CD14-positive monocyte (primary cell): ENCODE results near the gene TOR4A. TPM values are rescaled to one million over a fixed set of nuclear protein-coding genes. Genes with fewer than 3 reads are reported as not detected.

Source experiments
- DNase-seq, 3 donors: peaks; one replicate each; pipeline ENCODE4 v3.0.0-alpha.2; 2011 to 2022
- H2AFZ ChIP-seq: 2 replicates; pipeline ENCODE4 v1.6.0; 2012; ENCODE audit warnings: mild to moderate bottlenecking, low read depth, low read length, inconsistent platforms; ENCODE audit not compliant: insufficient read depth, poor library complexity, severe bottlenecking
- H3K27ac ChIP-seq, 2 donors: 1 replicate in 1 of 2; 2 replicates in 1 of 2; pipeline ENCODE4 v1.5.1; 2012 to 2013; ENCODE audit warnings: low read length in 2 of 2, control low read depth in 1 of 2, inconsistent platforms in 1 of 2, low read depth in 1 of 2, mild to moderate bottlenecking in 1 of 2
- H3K27me3 ChIP-seq, 2 donors: one replicate each; pipeline versions ENCODE4 v1.6.0 to v1.6.1; 2011 to 2013; ENCODE audit warnings: low read length in 2 of 2; ENCODE audit not compliant: control insufficient read depth in 2 of 2, insufficient read depth in 2 of 2
- H3K36me3 ChIP-seq, 2 donors: replicated peaks in 1 of 2; 1 replicate in 1 of 2; 2 replicates in 1 of 2; pipeline versions ENCODE4 v1.5.1 to v1.6.1; 2012 to 2013; ENCODE audit warnings: low read length in 2 of 2, control low read depth in 1 of 2, inconsistent platforms in 1 of 2, mild to moderate bottlenecking in 1 of 2; ENCODE audit not compliant: insufficient read depth in 2 of 2, control insufficient read depth in 1 of 2
- H3K4me1 ChIP-seq, 2 donors: 1 replicate in 1 of 2; 2 replicates in 1 of 2; pipeline versions ENCODE4 v1.5.1 to v1.6.1; 2012 to 2013; ENCODE audit warnings: low read length in 2 of 2, control low read depth in 1 of 2, inconsistent platforms in 1 of 2, mild to moderate bottlenecking in 1 of 2, moderate library complexity in 1 of 2; ENCODE audit not compliant: insufficient read depth in 2 of 2, control insufficient read depth in 1 of 2
- H3K4me2 ChIP-seq: replicated peaks from 2 replicates; pipeline ENCODE3; 2012; ENCODE audit warnings: low read length, moderate library complexity, mild to moderate bottlenecking; ENCODE audit not compliant: poor library complexity, severe bottlenecking; ENCODE audit errors: extremely low read depth
- H3K4me3 ChIP-seq, 3 experiments: fragments of 200-600 bp in 1 of 3; sonication (generic) in 1 of 3; replicated peaks in 1 of 3; 1 replicate in 2 of 3; 2 replicates in 1 of 3; pipeline ENCODE4 v1.5.1; 2011 to 2013; ENCODE audit warnings: low read length in 3 of 3, mild to moderate bottlenecking in 3 of 3, control low read depth in 2 of 3, low read depth in 2 of 3, inconsistent platforms in 1 of 3, moderate library complexity in 1 of 3
- H3K79me2 ChIP-seq: 2 replicates; pipeline ENCODE4 v1.6.0; 2012; ENCODE audit warnings: mild to moderate bottlenecking, control low read depth, inconsistent platforms, low read length, moderate library complexity; ENCODE audit not compliant: insufficient read depth
- H3K9ac ChIP-seq: 2 replicates; pipeline ENCODE4 v1.6.0; 2017; ENCODE audit warnings: low read length, mild to moderate bottlenecking; ENCODE audit not compliant: insufficient read depth, poor library complexity, severe bottlenecking
- H3K9me3 ChIP-seq, 2 donors: replicated peaks in 1 of 2; 1 replicate in 1 of 2; 2 replicates in 1 of 2; pipeline versions ENCODE4 v1.5.1 to v1.6.1; 2012 to 2013; ENCODE audit warnings: low read length in 2 of 2, control low read depth in 1 of 2; ENCODE audit not compliant: control insufficient read depth in 1 of 2, insufficient read depth in 1 of 2
- H4K20me1 ChIP-seq: 2 replicates; pipeline ENCODE4 v1.6.0; 2012; ENCODE audit warnings: mild to moderate bottlenecking, low read length, control low read depth, moderate library complexity; ENCODE audit not compliant: insufficient read depth
- H3K27ac Mint-ChIP-seq, 7 donors: one replicate each; pipeline ENCODE4 v1.8.0; 2020; ENCODE audit warnings: mild to moderate bottlenecking in 7 of 7, mixed read lengths in 7 of 7, moderate library complexity in 6 of 7, inconsistent platforms in 2 of 7
- H3K27me3 Mint-ChIP-seq, 3 donors: one replicate each; pipeline ENCODE4 v1.8.0; 2021 to 2022; ENCODE audit warnings: low read depth in 3 of 3, mild to moderate bottlenecking in 3 of 3, mixed read lengths in 3 of 3, moderate library complexity in 3 of 3, inconsistent platforms in 1 of 3
- H3K36me3 Mint-ChIP-seq, 2 donors: one replicate each; pipeline ENCODE4 v1.8.0; 2020; ENCODE audit warnings: mixed read lengths in 2 of 2, inconsistent platforms in 1 of 2, mild to moderate bottlenecking in 1 of 2
- H3K4me1 Mint-ChIP-seq: one replicate; pipeline ENCODE4 v1.8.0; 2020; ENCODE audit warnings: mild to moderate bottlenecking, mixed read lengths
- H3K4me3 Mint-ChIP-seq, 2 donors: one replicate each; pipeline ENCODE4 v1.8.0; 2020; ENCODE audit warnings: mild to moderate bottlenecking in 2 of 2, mixed read lengths in 2 of 2, moderate library complexity in 1 of 2
- H3K9me3 Mint-ChIP-seq, 7 donors: one replicate each; pipeline ENCODE4 v1.8.0; 2020 to 2022; ENCODE audit warnings: mixed read lengths in 7 of 7, mild to moderate bottlenecking in 6 of 7, moderate library complexity in 6 of 7, inconsistent platforms in 2 of 7
- WGBS: methylation state at CpG from one replicate; pipeline ENCODE4 v1.1.5; 2013; ENCODE audit warnings: missing lambda C conversion rate; ENCODE audit not compliant: insufficient coverage; 5-methylcytosine and 5-hydroxymethylcytosine counted together
- intact Hi-C, 2 donors: fragments of 100-400 bp; cut with micrococcal nuclease; formaldehyde crosslinking; loops; one replicate each; pipeline versions ENCODE4 v1.15.0 to v1.15.1; 2023
- polyA plus RNA-seq, 3 donors: library from polyadenylated mRNA; depleted of rRNA in 1 of 3; unstranded in 2 of 3; stranded (reverse) in 1 of 3; fragments of 300-500 nt in 2 of 3; fragments of >200 nt in 1 of 3; fragmentation: Illumina TruSeq in 2 of 3; gene quantifications; 1 replicate in 2 of 3; 2 replicates in 1 of 3; pipeline ENCODE4 v1.2.3, GENCODE V29; 2012 to 2021
- TF ChIP-seq, protein P1 (sequence below): fragments of 200-600 bp; IDR thresholded peaks from one replicate; pipeline ENCODE4 v1.8.0; 2022; ENCODE audit warnings: antibody characterized with exemption, mild to moderate bottlenecking

TOR4A gene
- polyA plus RNA-seq, 3 donors: 13.7 to 17.6 (median 15.4) TPM

DNA sequence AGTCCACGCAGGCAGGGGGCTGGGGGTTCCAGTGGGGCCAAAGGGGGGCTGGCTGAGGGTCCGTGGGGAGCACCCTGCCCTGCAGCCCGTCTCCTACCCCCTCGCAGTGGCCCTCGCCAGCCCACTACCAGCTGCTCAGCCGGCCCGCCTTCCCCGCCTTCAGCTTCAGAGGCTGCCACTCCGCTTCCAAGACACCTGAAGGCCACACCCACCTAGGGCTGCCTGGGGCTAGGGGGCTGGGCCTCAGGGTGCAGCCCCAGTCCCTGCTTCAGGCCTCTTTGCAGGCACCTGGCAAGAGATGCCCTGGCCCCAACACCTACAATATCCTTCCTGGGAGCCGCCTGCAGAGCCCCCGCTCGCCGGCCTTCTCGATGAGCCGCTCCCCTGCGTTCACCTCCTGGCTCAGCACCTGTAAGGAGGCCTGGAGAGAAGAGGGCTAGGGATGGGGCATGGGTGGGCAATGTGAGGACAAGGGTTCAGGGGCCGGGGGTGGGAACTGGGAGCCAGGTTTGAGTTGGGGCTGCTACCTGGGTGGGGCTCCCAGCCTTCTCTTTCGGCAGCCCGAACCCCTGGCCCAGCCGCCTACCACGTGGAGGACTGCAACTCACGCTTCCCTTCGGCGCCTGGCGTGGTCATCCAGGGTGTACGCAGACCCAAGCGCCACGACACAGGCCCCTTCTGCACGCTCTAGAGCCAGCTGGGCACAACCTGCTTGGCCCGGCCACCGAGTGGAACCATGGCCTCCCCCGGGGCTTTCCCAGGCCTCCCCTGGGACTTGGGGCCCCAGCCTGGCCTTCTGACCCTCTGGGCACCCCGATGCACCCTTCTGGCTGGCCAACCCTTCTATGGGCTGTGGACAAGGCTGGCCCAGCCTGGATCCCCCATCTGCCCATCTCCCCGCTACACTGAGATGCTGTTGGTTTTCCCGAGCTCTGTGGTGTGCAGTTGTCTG lies 24.7 kb upstream of the TOR4A start:
- H3K9me3 Mint-ChIP-seq: no peaks in the 10 kb centered on the region
- Histone ChIP-seq H3K27me3 (no peaks in the 10 kb centered on the region), H3K9ac (no peak overlapping the region), H3K4me1 (peaks cover 19 to 27% of the 10 kb centered on the region in 2 donors), H3K27ac (no peak overlapping the region), H3K9me3 (no peaks in the 10 kb centered on the region), H3K4me3 (no peak overlapping the region), H2AFZ (no peak overlapping the region), H3K36me3 (peaks cover 6% of the 10 kb centered on the region in 2 donors), H3K4me2 (no peak overlapping the region), H4K20me1 (peaks cover 18% of the 10 kb centered on the region), H3K79me2 (peaks cover 19% of the 10 kb centered on the region)
- intact Hi-C loops: no loop called here
- TF ChIP-seq, protein P1, sequence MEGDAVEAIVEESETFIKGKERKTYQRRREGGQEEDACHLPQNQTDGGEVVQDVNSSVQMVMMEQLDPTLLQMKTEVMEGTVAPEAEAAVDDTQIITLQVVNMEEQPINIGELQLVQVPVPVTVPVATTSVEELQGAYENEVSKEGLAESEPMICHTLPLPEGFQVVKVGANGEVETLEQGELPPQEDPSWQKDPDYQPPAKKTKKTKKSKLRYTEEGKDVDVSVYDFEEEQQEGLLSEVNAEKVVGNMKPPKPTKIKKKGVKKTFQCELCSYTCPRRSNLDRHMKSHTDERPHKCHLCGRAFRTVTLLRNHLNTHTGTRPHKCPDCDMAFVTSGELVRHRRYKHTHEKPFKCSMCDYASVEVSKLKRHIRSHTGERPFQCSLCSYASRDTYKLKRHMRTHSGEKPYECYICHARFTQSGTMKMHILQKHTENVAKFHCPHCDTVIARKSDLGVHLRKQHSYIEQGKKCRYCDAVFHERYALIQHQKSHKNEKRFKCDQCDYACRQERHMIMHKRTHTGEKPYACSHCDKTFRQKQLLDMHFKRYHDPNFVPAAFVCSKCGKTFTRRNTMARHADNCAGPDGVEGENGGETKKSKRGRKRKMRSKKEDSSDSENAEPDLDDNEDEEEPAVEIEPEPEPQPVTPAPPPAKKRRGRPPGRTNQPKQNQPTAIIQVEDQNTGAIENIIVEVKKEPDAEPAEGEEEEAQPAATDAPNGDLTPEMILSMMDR: no peak
- no peak for DNase-seq
- H3K4me3 Mint-ChIP-seq: no peak overlapping the region
- 89% methylated on average over 29 of the region's 35 CpGs for WGBS
- H3K36me3 Mint-ChIP-seq: peaks cover 5 to 18% of the 10 kb centered on the region in 2 donors
- H3K27me3 Mint-ChIP-seq: peaks cover 5 to 7% (median 6%) of the 10 kb centered on the region in 3 donors
- H3K4me1 Mint-ChIP-seq: peaks cover 18% of the 10 kb centered on the region
- peak overlapping the region in 1 of 7 donors; percentile 50 for H3K27ac Mint-ChIP-seq

DNA sequence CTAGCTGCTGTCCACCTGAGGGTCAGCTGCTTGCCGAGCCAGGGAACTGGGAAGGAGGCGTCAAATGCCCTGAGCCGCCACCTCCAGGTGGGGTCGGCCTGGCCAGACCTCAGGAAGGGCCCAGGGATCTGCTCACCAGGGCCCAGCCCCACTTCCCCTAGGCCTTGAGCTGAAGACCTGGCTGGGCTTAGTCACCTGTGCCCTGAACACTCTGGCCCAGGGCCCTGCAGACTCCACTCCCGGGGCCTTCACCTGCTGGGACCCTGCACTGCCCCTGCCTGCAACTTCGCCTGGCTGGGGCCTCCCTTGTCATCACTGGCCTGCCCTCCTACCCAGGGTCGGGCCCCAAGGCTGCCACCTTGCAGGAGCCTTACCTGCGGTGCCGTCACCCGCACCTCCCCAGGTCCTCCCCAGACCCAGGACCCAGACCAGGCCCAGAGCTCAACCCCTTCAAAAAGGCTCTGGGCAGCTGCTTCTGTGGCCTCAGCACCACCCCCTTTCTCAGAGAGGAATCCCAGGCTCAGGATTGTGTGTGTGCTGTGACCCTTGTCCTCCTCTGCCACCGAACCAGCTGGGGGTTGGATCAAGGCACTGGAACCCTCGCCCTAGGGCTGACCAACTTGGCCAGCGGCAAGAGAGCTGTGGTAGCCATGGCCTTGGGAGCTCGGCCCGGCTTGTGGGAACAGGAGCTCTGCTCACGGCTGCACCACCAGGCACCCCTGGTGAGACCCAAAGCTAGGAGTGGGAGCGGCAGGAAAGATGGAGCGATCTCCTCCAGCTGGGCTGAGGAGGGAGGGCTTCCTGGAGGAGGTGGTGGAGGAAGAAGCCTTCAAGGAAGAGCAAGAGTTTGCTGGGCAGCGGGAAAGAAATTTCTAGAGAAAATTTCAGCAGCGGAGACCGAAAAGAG lies 23.6 kb upstream of the TOR4A start:
- Histone ChIP-seq H2AFZ (peak overlapping the region; percentile 97), H3K4me3 (peak overlapping the region; percentile 65 to 94 (median 82)), H3K9ac (peak overlapping the region; percentile 76), H4K20me1 (peaks cover 22% of the 10 kb centered on the region), H3K36me3 (peaks cover 12 to 17% of the 10 kb centered on the region in 2 donors), H3K4me1 (peaks cover 19 to 27% of the 10 kb centered on the region in 2 donors), H3K79me2 (peaks cover 19% of the 10 kb centered on the region), H3K27ac (no peak overlapping the region), H3K27me3 (no peaks in the 10 kb centered on the region), H3K9me3 (no peaks in the 10 kb centered on the region), H3K4me2 (peak overlapping the region; percentile 98)
- TF ChIP-seq, protein P1: no peak
- Mint-ChIP-seq H3K4me1 (peaks cover 18% of the 10 kb centered on the region), H3K36me3 (peaks cover 10 to 30% of the 10 kb centered on the region in 2 donors), H3K27me3 (peaks cover 5 to 7% (median 6%) of the 10 kb centered on the region in 3 donors), H3K27ac (peak overlapping the region in 3 of 7 donors; percentile 58 to 76 (median 70)), H3K9me3 (no peaks in the 10 kb centered on the region), H3K4me3 (peak overlapping the region; percentile 88 to 95)
- no peak for DNase-seq
- WGBS: 91% methylated on average over 21 of the region's 21 CpGs
- intact Hi-C loops: loop anchor here in 1 of 2 donors (2.0 kb wide), 1 partner anchor 13 kb away; the partner anchor contains the start of gene TUBB4B
